GM18517 (cell line): ENCODE data around the gene PCGF3.
"Not testable (repeated sequence)": the region's sequence is repeated elsewhere in the genome, so short reads cannot be mapped to it uniquely, and the experiment has no call there.

Source experiments
- ATAC-seq: cut with Tn5 transposase; IDR thresholded peaks from one replicate; pipeline ENCODE4 v1.9.1; 2021; ENCODE audit warnings: mild to moderate bottlenecking, moderate library complexity; ENCODE audit not compliant: unreplicated experiment

Gene PCGF3

GRCh38 chr4:793941-794621 lies 88.4 kb downstream of the PCGF3 start:
- ATAC-seq = no peak

- ATAC-seq = no peak
Observed at GRCh38 chr4:794900-795725, 89.5 kb downstream of the PCGF3 start.

- no peak for ATAC-seq
Observed at GRCh38 chr4:795726-796119, 90.1 kb downstream of the PCGF3 start.

- ATAC-seq = no peak
Observed at GRCh38 chr4:796206-796605, 90.6 kb downstream of the PCGF3 start.

- no peak for ATAC-seq
Observed at GRCh38 chr4:797066-797465, 91.4 kb downstream of the PCGF3 start.

GRCh38 chr4:801436-802124 lies 95.9 kb downstream of the PCGF3 start:
- ATAC-seq = no peak

GRCh38 chr4:803884-804283 lies 98.3 kb downstream of the PCGF3 start:
- ATAC-seq = no peak

- ATAC-seq = no peak
Observed at GRCh38 chr4:804804-805203, 99.2 kb downstream of the PCGF3 start.

- not testable (repeated sequence) for ATAC-seq
Observed at GRCh38 chr4:806979-807378, 101.3 kb downstream of the PCGF3 start.

- ATAC-seq = no peak
Observed at GRCh38 chr4:807792-808191, 102.2 kb downstream of the PCGF3 start.

- no peak for ATAC-seq
Observed at GRCh38 chr4:808860-809570, 103.4 kb downstream of the PCGF3 start.

- ATAC-seq = no peak
Observed at GRCh38 chr4:813900-814299, 108.3 kb downstream of the PCGF3 start.

GRCh38 chr4:814312-814850 lies 108.7 kb downstream of the PCGF3 start:
- ATAC-seq = no peak

- no peak for ATAC-seq
Observed at GRCh38 chr4:815464-816146, 110.0 kb downstream of the PCGF3 start.

- ATAC-seq = no peak
Observed at GRCh38 chr4:818106-818921, 112.7 kb downstream of the PCGF3 start.

- no peak for ATAC-seq
Observed at GRCh38 chr4:819401-820229, 114.0 kb downstream of the PCGF3 start.
